NCI-H2081 treated with DMSO at 0.1 percent for 48 hours (cell line): ENCODE measurements around the gene PAX2.

Experiments
- DNase-seq: peaks from one replicate; lab custom pipeline; 2025; lab: John Stamatoyannopoulos, UW

PAX2 gene

GRCh38 chr10:100755821-100756220, 10.4 kb downstream of the PAX2 start:
- DNase-seq = no peak

GRCh38 chr10:100759331-100759730, 13.9 kb downstream of the PAX2 start:
- no peak for DNase-seq

- DNase-seq = no peak
Measured at GRCh38 chr10:100760726-100761125, 15.3 kb downstream of the PAX2 start.

- no peak for DNase-seq
Measured at GRCh38 chr10:100761191-100761590, 15.8 kb downstream of the PAX2 start.

DNA sequence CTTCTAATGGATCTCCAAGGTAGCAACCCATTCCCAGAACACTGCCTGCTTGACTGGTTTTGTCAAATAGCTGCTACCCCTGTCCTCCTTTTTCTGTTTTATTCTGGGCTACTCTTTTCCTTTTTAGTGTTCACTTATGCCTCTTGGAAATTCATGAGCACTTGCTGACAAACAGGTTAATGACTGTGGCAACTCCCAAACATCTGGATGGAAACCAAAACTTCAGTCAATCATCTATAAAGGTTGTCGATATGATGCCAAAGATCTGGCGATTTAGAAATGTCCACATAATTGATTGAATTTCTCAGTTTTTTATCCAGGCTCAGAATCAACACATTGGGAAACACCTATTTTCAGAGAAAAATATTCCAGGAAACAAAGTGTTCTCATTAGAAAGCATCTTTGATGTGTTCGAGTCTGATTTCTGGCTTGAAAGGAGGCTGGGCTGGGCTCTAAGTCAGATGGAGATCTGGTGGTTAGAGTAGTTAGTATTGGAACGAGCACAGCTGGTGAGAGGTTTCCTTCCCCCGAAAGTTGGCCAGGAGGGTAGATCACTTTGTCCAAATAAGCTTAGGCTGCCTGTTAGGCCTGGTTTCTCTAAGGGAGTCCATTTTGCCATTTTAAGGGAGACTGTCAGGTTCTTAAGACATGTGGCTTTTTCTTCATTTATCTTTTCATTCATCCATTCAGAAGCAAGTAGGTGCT, 17.8 kb downstream of the PAX2 start:
- DNase-seq = no peak

- no peak for DNase-seq
Measured at GRCh38 chr10:100766693-100767421, 21.5 kb downstream of the PAX2 start.

GRCh38 chr10:100767422-100767775, 22.0 kb downstream of the PAX2 start:
- DNase-seq = no peak

- DNase-seq = no peak
Measured at GRCh38 chr10:100769481-100769880, 24.1 kb downstream of the PAX2 start.

- no peak for DNase-seq
Measured at GRCh38 chr10:100773646-100774045, 28.3 kb downstream of the PAX2 start.

GRCh38 chr10:100774223-100774622, 28.8 kb downstream of the PAX2 start:
- DNase-seq = no peak

- DNase-seq = no peak
Measured at GRCh38 chr10:100774876-100775275, 29.5 kb downstream of the PAX2 start.

DNA sequence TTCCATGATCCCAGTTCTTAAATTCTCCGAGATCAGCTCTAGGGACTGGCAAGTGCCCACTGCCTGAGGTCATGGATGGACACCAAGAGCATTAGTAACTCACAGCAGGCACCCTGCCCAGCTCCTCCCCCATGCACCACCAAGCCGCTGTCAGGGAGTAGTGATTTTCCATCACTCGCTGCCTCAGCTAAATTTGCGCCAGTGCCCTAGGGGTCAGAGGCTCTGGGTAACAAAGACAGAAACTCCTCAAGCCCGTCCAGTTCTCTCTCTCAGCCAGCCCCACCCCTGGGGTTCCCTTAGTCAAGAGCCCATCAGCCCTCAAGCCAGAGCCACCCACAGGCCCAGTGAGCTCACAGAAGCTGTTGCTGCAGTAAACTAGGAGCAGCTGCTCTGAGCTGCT, 30.0 kb downstream of the PAX2 start:
- no peak for DNase-seq

DNA sequence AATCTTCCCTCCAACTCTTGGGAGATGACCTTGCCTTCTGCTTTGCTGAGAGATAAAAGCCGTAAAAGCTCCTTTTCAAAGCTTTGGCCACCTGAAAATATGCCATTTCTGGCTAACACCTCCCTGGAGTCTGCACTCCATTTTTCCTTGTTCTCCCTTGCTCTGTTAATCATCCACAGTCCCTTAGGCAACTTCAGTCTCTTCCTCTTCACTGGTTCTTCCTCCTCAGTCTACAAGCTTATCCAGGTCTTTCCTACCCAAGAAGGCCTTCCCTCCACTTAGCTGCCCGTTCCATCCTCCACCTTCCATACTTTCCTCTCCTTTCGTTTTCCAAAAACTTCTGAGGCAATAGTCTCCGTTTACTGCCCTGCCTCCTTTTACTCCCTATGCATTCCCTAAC, 30.5 kb downstream of the PAX2 start:
- no peak for DNase-seq

DNA sequence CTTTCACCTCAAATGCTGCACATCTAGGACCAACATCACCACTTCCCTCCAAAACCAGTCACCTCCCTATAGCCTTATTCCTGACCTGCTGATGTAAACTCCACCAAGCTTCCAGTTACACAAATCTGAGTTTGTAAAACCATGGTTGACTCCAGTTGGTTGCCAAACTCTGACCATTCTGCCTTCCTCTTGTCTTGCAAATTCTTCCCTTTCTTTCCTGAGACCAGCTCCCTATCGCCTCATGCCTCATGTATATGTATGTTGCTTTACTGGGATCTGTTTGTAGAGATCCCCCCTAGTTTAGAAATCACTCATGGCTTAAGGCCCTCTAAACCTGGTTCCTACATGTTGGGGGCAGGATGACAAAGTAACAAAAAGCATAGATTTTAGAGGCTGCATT, 31.3 kb downstream of the PAX2 start:
- no peak for DNase-seq

DNA sequence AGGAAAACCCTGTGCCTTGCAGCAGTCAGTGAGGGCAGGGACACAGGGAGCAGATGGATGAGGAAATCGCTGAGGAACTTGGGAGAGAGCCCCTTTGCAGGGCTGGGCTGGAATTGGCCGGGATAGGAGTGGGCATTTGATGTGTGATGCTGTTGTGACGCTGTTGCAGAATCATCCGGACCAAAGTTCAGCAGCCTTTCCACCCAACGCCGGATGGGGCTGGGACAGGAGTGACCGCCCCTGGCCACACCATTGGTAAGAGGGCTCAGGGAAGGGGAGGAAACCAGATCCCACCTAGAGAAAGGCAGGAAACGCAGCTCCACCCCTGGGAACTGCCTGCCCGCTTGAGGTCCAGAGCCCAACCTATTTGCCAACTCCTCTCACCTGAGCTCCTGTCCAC, 33.9 kb downstream of the PAX2 start:
- DNase-seq = no peak

- DNase-seq = no peak
Measured at GRCh38 chr10:100780324-100780723, 34.9 kb downstream of the PAX2 start.

DNA sequence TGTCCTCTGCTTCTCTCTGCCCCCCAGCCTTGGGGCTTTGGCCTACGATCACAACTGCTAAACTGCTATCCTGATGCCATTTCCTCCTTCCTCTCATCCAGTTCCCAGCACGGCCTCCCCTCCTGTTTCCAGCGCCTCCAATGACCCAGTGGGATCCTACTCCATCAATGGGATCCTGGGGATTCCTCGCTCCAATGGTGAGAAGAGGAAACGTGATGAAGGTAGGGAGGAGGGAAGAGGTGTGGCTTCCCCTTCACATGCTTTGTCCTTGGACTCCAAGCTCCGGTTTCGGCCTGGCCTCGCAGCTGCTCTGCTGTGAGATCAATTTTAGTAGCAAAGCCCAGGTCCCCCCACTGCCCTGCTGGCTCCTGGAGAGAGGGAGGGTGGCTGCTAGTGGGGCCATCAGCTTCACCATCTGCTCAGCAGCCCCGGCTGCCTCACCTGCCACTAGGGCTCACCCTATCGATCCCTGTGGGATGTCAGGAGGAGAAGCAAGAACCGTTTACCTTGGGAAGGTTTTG, 35.8 kb downstream of the PAX2 start:
- no peak for DNase-seq

DNA sequence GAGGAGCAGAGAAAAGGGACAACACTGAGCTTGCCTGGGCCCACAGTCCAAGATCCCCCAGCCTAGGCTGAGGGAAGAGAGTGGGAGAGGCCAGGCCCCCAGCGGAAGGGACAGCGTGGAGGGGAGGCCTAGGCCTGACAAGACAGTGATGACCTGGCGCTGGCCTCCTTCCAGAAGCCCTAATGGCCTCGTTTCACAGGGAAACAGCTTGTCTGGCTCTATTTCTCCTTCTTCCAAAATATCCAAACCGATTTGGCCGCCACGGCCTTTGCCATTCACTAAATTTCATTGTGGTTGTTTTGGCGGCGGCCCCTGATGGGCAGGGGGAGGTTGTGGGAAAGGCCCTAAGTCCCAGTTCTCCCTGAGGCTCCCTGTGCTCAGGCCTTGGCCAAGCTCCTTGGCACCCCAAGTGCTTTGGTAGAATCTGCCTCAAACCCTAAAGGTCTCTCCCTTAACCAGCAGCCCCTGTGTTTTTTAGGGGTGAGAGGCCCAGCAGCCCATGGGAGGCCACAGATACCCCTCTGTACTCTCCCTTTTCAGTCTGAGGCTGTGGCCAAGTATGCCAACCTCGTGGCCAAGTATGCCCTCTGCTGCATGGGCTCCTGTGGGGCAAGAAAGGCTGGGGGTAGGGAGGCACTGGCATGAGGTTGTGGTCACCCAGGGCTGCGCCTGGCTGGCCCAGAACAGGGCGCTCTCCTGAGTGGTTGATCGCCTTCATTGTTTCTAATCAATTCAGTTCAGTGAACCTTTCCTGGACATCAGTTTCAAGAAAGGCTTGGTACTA, 37.3 kb downstream of the PAX2 start:
- DNase-seq = no peak

DNA sequence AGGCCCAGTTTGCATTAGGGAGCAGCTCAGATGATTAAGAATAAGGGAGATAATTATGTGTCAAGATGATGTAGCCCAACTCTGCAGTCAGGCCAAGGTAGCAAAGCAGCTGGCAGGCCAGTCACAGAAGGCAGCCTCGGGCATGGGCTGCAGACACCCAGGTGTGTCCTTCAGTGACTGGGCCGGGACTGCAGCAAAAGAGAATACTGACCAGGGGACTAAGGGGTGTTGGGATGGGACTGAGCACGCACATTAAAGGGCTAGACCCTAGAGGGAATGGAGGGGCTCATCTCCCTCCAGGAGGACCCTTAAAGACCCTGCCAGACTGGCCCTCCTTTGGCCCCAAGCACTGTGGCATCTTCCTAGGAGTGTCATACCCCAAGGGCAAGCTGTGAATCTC, 38.7 kb downstream of the PAX2 start:
- no peak for DNase-seq

DNA sequence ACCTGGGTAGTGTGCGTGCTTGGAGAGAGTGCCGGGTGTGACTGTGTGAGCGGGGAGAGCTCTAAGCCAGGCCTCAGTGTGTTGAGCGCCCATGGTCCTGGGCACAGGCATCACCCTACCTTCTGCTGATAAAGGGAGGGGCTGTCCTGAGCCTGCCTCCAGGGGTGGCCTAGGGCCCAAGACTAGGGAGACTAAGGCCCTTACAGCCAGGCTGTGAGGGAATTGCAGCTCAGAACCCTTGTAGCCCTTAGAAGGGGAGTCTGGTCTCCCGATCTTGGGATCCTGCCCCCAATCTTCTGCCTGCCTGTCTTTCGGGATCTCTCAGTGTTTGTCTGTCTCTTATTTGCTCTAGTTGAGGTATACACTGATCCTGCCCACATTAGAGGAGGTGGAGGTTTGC, 41.2 kb downstream of the PAX2 start:
- no peak for DNase-seq

- DNase-seq = no peak
Measured at GRCh38 chr10:100788002-100788903, 42.9 kb downstream of the PAX2 start.

DNA sequence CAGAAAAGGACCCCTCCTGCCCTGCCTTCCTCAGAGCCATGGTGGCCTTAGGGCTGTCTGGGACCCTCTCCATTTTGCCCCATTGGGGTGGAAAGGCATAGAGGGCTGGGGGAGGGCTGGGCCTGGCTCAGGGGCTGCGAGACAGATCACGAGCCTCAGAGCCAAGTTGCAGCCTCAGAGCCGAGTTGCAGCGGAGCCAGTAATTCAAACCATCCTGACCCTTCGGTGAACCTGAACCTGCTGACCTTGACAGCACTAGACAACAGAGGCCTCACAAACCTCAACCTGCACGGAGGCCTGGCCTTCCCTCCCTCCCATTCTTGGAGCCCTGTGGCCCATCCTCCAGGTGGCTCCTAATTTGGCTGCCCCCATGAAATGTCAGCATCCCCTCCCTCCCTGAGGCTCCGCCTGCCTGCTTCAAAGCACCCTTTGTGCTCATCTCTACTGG, 45.4 kb downstream of the PAX2 start:
- no peak for DNase-seq
